Tibial nerve (tissue), 4 donors: Measurements from ENCODE around the gene WNT9B. TPM values are rescaled to one million over a fixed set of nuclear protein-coding genes. Genes with fewer than 3 reads are reported as not detected.

Source experiments
- DNase-seq, 2 donors: peaks; one replicate each; pipeline ENCODE4 v3.0.0-alpha.2; 2019; ENCODE audit warnings: low spot score in 2 of 2
- H3K27ac ChIP-seq, 4 donors: fragments of 200-600 bp; sonication (generic) in 3 of 4; one replicate each; pipeline ENCODE4 v1.5.1; 2017 to 2019; ENCODE audit warnings: mild to moderate bottlenecking in 1 of 4
- H3K27me3 ChIP-seq, 2 donors: fragments of 200-600 bp; sonication (generic) in 1 of 2; one replicate each; pipeline versions ENCODE4 v1.5.1 to v1.6.0; 2017 to 2019
- H3K36me3 ChIP-seq, 3 donors: fragments of 200-600 bp; sonication (generic); one replicate each; pipeline ENCODE4 v1.5.1; 2018 to 2019
- H3K4me1 ChIP-seq, 4 donors: fragments of 200-600 bp; sonication (generic) in 3 of 4; one replicate each; pipeline ENCODE4 v1.5.1; 2017 to 2019
- H3K4me3 ChIP-seq, 4 donors: fragments of 200-600 bp; sonication (generic) in 3 of 4; one replicate each; pipeline ENCODE4 v1.5.1; 2017 to 2019; ENCODE audit warnings: mild to moderate bottlenecking in 1 of 4, moderate library complexity in 1 of 4
- H3K9me3 ChIP-seq, 4 donors: fragments of 200-600 bp; sonication (generic) in 3 of 4; one replicate each; pipeline ENCODE4 v1.5.1; 2017 to 2019
- CTCF ChIP-seq, 5 experiments: fragments of 200-600 bp in 3 of 5; fragments of 450-650 bp in 2 of 5; sonication (generic) in 3 of 5; IDR thresholded peaks; one replicate each; pipeline ENCODE4 v1.5.1; 2016 to 2019; ENCODE audit warnings: antibody characterized with exemption in 5 of 5, mild to moderate bottlenecking in 3 of 5, moderate library complexity in 2 of 5
- EP300 ChIP-seq, 2 donors: sonication (generic); formaldehyde crosslinking; IDR thresholded peaks; one replicate each; pipeline ENCODE4 v1.6.1; 2017; ENCODE audit warnings: antibody characterized with exemption in 2 of 2, mild to moderate bottlenecking in 1 of 2
- POLR2A ChIP-seq, 2 donors: fragments of 450-650 bp; IDR thresholded peaks; one replicate each; pipeline ENCODE4 v1.6.1; 2017; ENCODE audit warnings: antibody characterized with exemption in 2 of 2, mild to moderate bottlenecking in 2 of 2, moderate library complexity in 2 of 2
- WGBS, 2 donors: methylation state at CpG; one replicate each; pipeline ENCODE4 v1.1.5; 2018; 5-methylcytosine and 5-hydroxymethylcytosine counted together
- total RNA-seq, 4 donors: library from RNA; depleted of rRNA; stranded (reverse); fragments of >200 nt; gene quantifications; one replicate each; pipeline ENCODE4 v1.1.0, GENCODE V29; 2016

Gene WNT9B
- total RNA-seq, 4 donors from 2014 or later: 0.78 to 0.90 TPM; not detected in 2

GRCh38 chr17:46831573-46832330 is 19.6 kb upstream of the WNT9B start:
- no peaks in the 10 kb centered on the region for H3K4me1 ChIP-seq
- DNase-seq: no peak
- H3K27ac ChIP-seq: no peak overlapping the region
- H3K27me3 ChIP-seq: peaks cover 0 to 26% of the 10 kb centered on the region in 2 donors
- no peaks in the 10 kb centered on the region for H3K36me3 ChIP-seq
- 56 to 57% methylated on average over 14 of the region's 14 CpGs for WGBS, 2 donors
- H3K4me3 ChIP-seq: no peak overlapping the region
- no peak for TF ChIP-seq POLR2A (IDR thresholded peaks at IDR 0.05)
- TF ChIP-seq CTCF (IDR thresholded peaks at IDR 0.05): no peak
- no peak for TF ChIP-seq EP300 (IDR thresholded peaks at IDR 0.05)
- H3K9me3 ChIP-seq: no peaks in the 10 kb centered on the region

- DNase-seq: no peak
- Histone ChIP-seq H3K36me3 (no peaks in the 10 kb centered on the region), H3K27ac (no peak overlapping the region), H3K27me3 (peaks cover 0 to 28% of the 10 kb centered on the region in 2 donors), H3K4me3 (no peak overlapping the region), H3K4me1 (no peaks in the 10 kb centered on the region), H3K9me3 (no peaks in the 10 kb centered on the region)
- TF ChIP-seq EP300 (IDR thresholded peaks at IDR 0.05) (no peak), CTCF (IDR thresholded peaks at IDR 0.05) (no peak), POLR2A (IDR thresholded peaks at IDR 0.05) (no peak)
- 24 to 50% methylated on average over 11 of the region's 11 CpGs for WGBS, 2 donors
Measured at GRCh38 chr17:46832331-46832821, 19.0 kb upstream of the WNT9B start.

- no peak for DNase-seq
- H3K4me1 ChIP-seq: no peaks in the 10 kb centered on the region
- WGBS, 2 donors: 55 to 60% methylated on average over 17 of the region's 17 CpGs
- no peaks in the 10 kb centered on the region for H3K36me3 ChIP-seq
- no peaks in the 10 kb centered on the region for H3K9me3 ChIP-seq
- no peak overlapping the region for H3K4me3 ChIP-seq
- H3K27me3 ChIP-seq: peaks cover 0 to 22% of the 10 kb centered on the region in 2 donors
- no peak overlapping the region for H3K27ac ChIP-seq
- TF ChIP-seq EP300 (IDR thresholded peaks at IDR 0.05): no peak
- TF ChIP-seq CTCF (IDR thresholded peaks at IDR 0.05): no peak
- TF ChIP-seq POLR2A (IDR thresholded peaks at IDR 0.05): no peak
Measured at GRCh38 chr17:46832945-46833839, 18.2 kb upstream of the WNT9B start.

- H3K4me3 ChIP-seq: no peak overlapping the region
- H3K9me3 ChIP-seq: no peaks in the 10 kb centered on the region
- WGBS, 2 donors: 91% methylated on average over 2 of the region's 2 CpGs
- TF ChIP-seq EP300 (IDR thresholded peaks at IDR 0.05) (no peak), CTCF (IDR thresholded peaks at IDR 0.05) (no peak), POLR2A (IDR thresholded peaks at IDR 0.05) (no peak)
- H3K4me1 ChIP-seq: no peaks in the 10 kb centered on the region
- no peaks in the 10 kb centered on the region for H3K36me3 ChIP-seq
- H3K27me3 ChIP-seq: peaks cover 0 to 19% of the 10 kb centered on the region in 2 donors
- no peak for DNase-seq
- H3K27ac ChIP-seq: no peak overlapping the region
Measured at GRCh38 chr17:46833840-46834208, 17.6 kb upstream of the WNT9B start.

GRCh38 chr17:46834846-46835245 is 16.5 kb upstream of the WNT9B start:
- Histone ChIP-seq H3K27me3 (peaks cover 0 to 19% of the 10 kb centered on the region in 2 donors), H3K9me3 (no peaks in the 10 kb centered on the region), H3K4me3 (no peak overlapping the region), H3K36me3 (no peaks in the 10 kb centered on the region), H3K27ac (no peak overlapping the region), H3K4me1 (no peaks in the 10 kb centered on the region)
- DNase-seq: no peak
- WGBS, 2 donors: 95 to 100% methylated on average over 3 of the region's 3 CpGs
- TF ChIP-seq EP300 (IDR thresholded peaks at IDR 0.05): no peak
- no peak for TF ChIP-seq CTCF (IDR thresholded peaks at IDR 0.05)
- no peak for TF ChIP-seq POLR2A (IDR thresholded peaks at IDR 0.05)
